Smooth muscle cell (in vitro differentiated cells): ENCODE results near the gene PODNL1. TPM values are rescaled to one million over a fixed set of nuclear protein-coding genes. Genes with fewer than 3 reads are reported as not detected.

ENCODE experiments used
- polyA plus RNA-seq: library from polyadenylated mRNA; unstranded; fragments of >200 nt; fragmentation: Nextera tagmentation; extraction: Ambion mirVana; gene quantifications from 2 replicates; pipeline ENCODE4 v1.2.1, GENCODE V29; 2016
- total RNA-seq: library from RNA; depleted of rRNA; stranded (reverse); fragments of >200 nt; gene quantifications from 2 replicates; pipeline ENCODE4 v1.2.3, GENCODE V29; 2014

PODNL1 gene
- total and polyA plus RNA-seq, 2 experiments from 2014 or later = 8.9 to 53.9 TPM

Other genes starting within 250 kb of the PODNL1 start
- 17.3 and 20.2 TPM in 2 replicates for gene MRI1, start 173.9 kb downstream of the PODNL1 start, total RNA-seq
- 9.3 and 11.7 TPM in 2 replicates for gene MRI1, start 173.9 kb downstream of the PODNL1 start, polyA plus RNA-seq
- 117 and 192 TPM in 2 replicates for gene C19orf53, start 164.0 kb downstream of the PODNL1 start, total RNA-seq
- gene C19orf53, start 164.0 kb downstream of the PODNL1 start, polyA plus RNA-seq = 298 TPM in 2 replicates
- 3.0 and 4.7 TPM in 2 replicates for gene ZSWIM4, start 143.0 kb downstream of the PODNL1 start, total RNA-seq
- gene ZSWIM4, start 143.0 kb downstream of the PODNL1 start, polyA plus RNA-seq = 5.8 and 8.2 TPM in 2 replicates
- not detected in 2 replicates for gene NANOS3, start 61.3 kb downstream of the PODNL1 start, total RNA-seq
- gene NANOS3, start 61.3 kb downstream of the PODNL1 start, polyA plus RNA-seq = 2.7 and 2.8 TPM in 2 replicates
- gene BRME1, start 32.3 kb downstream of the PODNL1 start, total RNA-seq = 0.72 and 1.2 TPM in 2 replicates
- 2.2 and 3.3 TPM in 2 replicates for gene BRME1, start 32.3 kb downstream of the PODNL1 start, polyA plus RNA-seq
- gene CC2D1A, start 32.2 kb downstream of the PODNL1 start, total RNA-seq = 8.0 and 9.5 TPM in 2 replicates
- 26.3 and 28.0 TPM in 2 replicates for gene CC2D1A, start 32.2 kb downstream of the PODNL1 start, polyA plus RNA-seq
- 12.4 and 15.9 TPM in 2 replicates for gene DCAF15, start 14.1 kb upstream of the PODNL1 start, total RNA-seq
- 27.0 and 30.9 TPM in 2 replicates for gene DCAF15, start 14.1 kb upstream of the PODNL1 start, polyA plus RNA-seq
- 0.45 and 2.2 TPM in 2 replicates for gene RFX1, start 67.9 kb upstream of the PODNL1 start, total RNA-seq
- gene RFX1, start 67.9 kb upstream of the PODNL1 start, polyA plus RNA-seq = 2.2 and 2.8 TPM in 2 replicates
- gene RLN3, start 89.7 kb upstream of the PODNL1 start, total RNA-seq = not detected in 2 replicates
- not detected in 2 replicates for gene RLN3, start 89.7 kb upstream of the PODNL1 start, polyA plus RNA-seq
- 1.4 and 3.1 TPM in 2 replicates for gene IL27RA, start 93.3 kb upstream of the PODNL1 start, total RNA-seq
- gene IL27RA, start 93.3 kb upstream of the PODNL1 start, polyA plus RNA-seq = 3.8 and 7.1 TPM in 2 replicates
- gene PALM3, start 123.7 kb upstream of the PODNL1 start, total RNA-seq = 1.6 TPM in 1 of 2 replicates, not detected in the other
- gene PALM3, start 123.7 kb upstream of the PODNL1 start, polyA plus RNA-seq = 0.55 and 1.4 TPM in 2 replicates
- gene MISP3, start 134.4 kb upstream of the PODNL1 start, total RNA-seq = 2.4 TPM in 1 of 2 replicates, not detected in the other
- 0.61 and 2.0 TPM in 2 replicates for gene MISP3, start 134.4 kb upstream of the PODNL1 start, polyA plus RNA-seq
- not detected in 2 replicates for gene C19orf67, start 147.4 kb upstream of the PODNL1 start, total RNA-seq
- gene C19orf67, start 147.4 kb upstream of the PODNL1 start, polyA plus RNA-seq = 0.17 and 0.49 TPM in 2 replicates
- 35.0 and 46.7 TPM in 2 replicates for gene SAMD1, start 152.3 kb upstream of the PODNL1 start, total RNA-seq
- 71.3 and 84.1 TPM in 2 replicates for gene SAMD1, start 152.3 kb upstream of the PODNL1 start, polyA plus RNA-seq
- gene PRKACA, start 179.3 kb upstream of the PODNL1 start, total RNA-seq = 20.7 and 30.3 TPM in 2 replicates
- gene PRKACA, start 179.3 kb upstream of the PODNL1 start, polyA plus RNA-seq = 11.1 and 14.4 TPM in 2 replicates
- 6.4 and 13.4 TPM in 2 replicates for gene ASF1B, start 198.2 kb upstream of the PODNL1 start, total RNA-seq
- gene ASF1B, start 198.2 kb upstream of the PODNL1 start, polyA plus RNA-seq = 7.1 and 11.3 TPM in 2 replicates